Smooth muscle cell (in vitro differentiated cells): Measurements from ENCODE around the gene GABRB1. TPM values are rescaled to one million over a fixed set of nuclear protein-coding genes. Genes with fewer than 3 reads are reported as not detected.

ENCODE experiments used
- DNase-seq: peaks from one replicate; lab custom pipeline; 2025; ENCODE audit not compliant: unreplicated experiment; lab: John Stamatoyannopoulos, UW
- H2AFZ ChIP-seq: fragments of 200-600 bp; sonication (generic); 2 replicates; pipeline ENCODE4 v1.6.0; 2016; ENCODE audit warnings: antibody characterized with exemption, low read depth, mild to moderate bottlenecking
- H3F3A ChIP-seq: fragments of 200-600 bp; sonication (generic); 2 replicates; pipeline ENCODE4 v1.6.0; 2017; ENCODE audit warnings: antibody characterized with exemption, low read depth
- H3K27ac ChIP-seq: fragments of 200-600 bp; sonication (generic); 2 replicates; pipeline ENCODE4 v1.5.1; 2016; ENCODE audit warnings: low read depth, mild to moderate bottlenecking
- H3K27me3 ChIP-seq: fragments of 200-600 bp; sonication (generic); 2 replicates; pipeline ENCODE4 v1.6.1; 2016; ENCODE audit warnings: low read depth, mild to moderate bottlenecking
- H3K36me3 ChIP-seq: fragments of 200-600 bp; sonication (generic); 2 replicates; pipeline ENCODE4 v1.5.1; 2016; ENCODE audit warnings: low read depth
- H3K4me1 ChIP-seq: fragments of 200-600 bp; sonication (generic); 2 replicates; pipeline ENCODE4 v1.5.1; 2016; ENCODE audit warnings: low read depth
- H3K4me2 ChIP-seq: fragments of 200-600 bp; sonication (generic); 2 replicates; pipeline ENCODE4 v1.6.0; 2016; ENCODE audit warnings: mild to moderate bottlenecking
- H3K4me3 ChIP-seq: fragments of 200-600 bp; sonication (generic); 2 replicates; pipeline ENCODE4 v1.5.1; 2016; ENCODE audit warnings: mild to moderate bottlenecking
- H3K79me2 ChIP-seq: fragments of 200-600 bp; sonication (generic); 2 replicates; pipeline ENCODE4 v1.6.0; 2016; ENCODE audit warnings: low read depth, mild to moderate bottlenecking
- H3K9ac ChIP-seq: fragments of 200-600 bp; sonication (generic); 2 replicates; pipeline ENCODE4 v1.6.0; 2016; ENCODE audit warnings: low read depth
- H3K9me3 ChIP-seq: fragments of 200-600 bp; sonication (generic); replicated peaks from 2 replicates; pipeline ENCODE4 v1.5.1; 2016; ENCODE audit warnings: low read depth
- H4K20me1 ChIP-seq: fragments of 200-600 bp; sonication (generic); 2 replicates; pipeline ENCODE4 v1.6.0; 2016; ENCODE audit warnings: low read depth
- WGBS: methylation state at CpG from one replicate; pipeline ENCODE4 v1.1.7; 2016; ENCODE audit warnings: low lambda C conversion rate; 5-methylcytosine and 5-hydroxymethylcytosine counted together
- polyA plus RNA-seq: library from polyadenylated mRNA; unstranded; fragments of >200 nt; fragmentation: Nextera tagmentation; extraction: Ambion mirVana; gene quantifications from 2 replicates; pipeline ENCODE4 v1.2.1, GENCODE V29; 2016
- total RNA-seq: library from RNA; depleted of rRNA; stranded (reverse); fragments of >200 nt; gene quantifications from 2 replicates; pipeline ENCODE4 v1.2.3, GENCODE V29; 2014
- TF ChIP-seq, protein P1 (sequence below): fragments of 200-600 bp; sonication (generic); IDR thresholded peaks from 2 replicates; pipeline ENCODE4 v1.5.1; 2017; ENCODE audit warnings: borderline replicate concordance, mild to moderate bottlenecking, antibody characterized with exemption; ENCODE audit not compliant: insufficient read depth, poor library complexity, severe bottlenecking

GABRB1 gene
- total and polyA plus RNA-seq, 2 experiments from 2014 or later, result 0.22 TPM; not detected in 1

- no peaks in the 10 kb centered on the region for H3K36me3 ChIP-seq
- H3K4me2 ChIP-seq, result no peak overlapping the region
- H4K20me1 ChIP-seq, result no peaks in the 10 kb centered on the region
- no peaks in the 10 kb centered on the region for H3K79me2 ChIP-seq
- no peaks in the 10 kb centered on the region for H3K4me1 ChIP-seq
- WGBS, result 54% methylated on average over 1 of the region's 1 CpG
- no peaks in the 10 kb centered on the region for H3F3A ChIP-seq
- H2AFZ ChIP-seq, result no peak overlapping the region
- H3K4me3 ChIP-seq, result no peak overlapping the region
- no peaks in the 10 kb centered on the region for H3K27me3 ChIP-seq
- H3K9me3 ChIP-seq, result no peaks in the 10 kb centered on the region
- H3K27ac ChIP-seq, result no peak overlapping the region
- no peak overlapping the region for H3K9ac ChIP-seq
- no peak for DNase-seq
- TF ChIP-seq, protein P1, sequence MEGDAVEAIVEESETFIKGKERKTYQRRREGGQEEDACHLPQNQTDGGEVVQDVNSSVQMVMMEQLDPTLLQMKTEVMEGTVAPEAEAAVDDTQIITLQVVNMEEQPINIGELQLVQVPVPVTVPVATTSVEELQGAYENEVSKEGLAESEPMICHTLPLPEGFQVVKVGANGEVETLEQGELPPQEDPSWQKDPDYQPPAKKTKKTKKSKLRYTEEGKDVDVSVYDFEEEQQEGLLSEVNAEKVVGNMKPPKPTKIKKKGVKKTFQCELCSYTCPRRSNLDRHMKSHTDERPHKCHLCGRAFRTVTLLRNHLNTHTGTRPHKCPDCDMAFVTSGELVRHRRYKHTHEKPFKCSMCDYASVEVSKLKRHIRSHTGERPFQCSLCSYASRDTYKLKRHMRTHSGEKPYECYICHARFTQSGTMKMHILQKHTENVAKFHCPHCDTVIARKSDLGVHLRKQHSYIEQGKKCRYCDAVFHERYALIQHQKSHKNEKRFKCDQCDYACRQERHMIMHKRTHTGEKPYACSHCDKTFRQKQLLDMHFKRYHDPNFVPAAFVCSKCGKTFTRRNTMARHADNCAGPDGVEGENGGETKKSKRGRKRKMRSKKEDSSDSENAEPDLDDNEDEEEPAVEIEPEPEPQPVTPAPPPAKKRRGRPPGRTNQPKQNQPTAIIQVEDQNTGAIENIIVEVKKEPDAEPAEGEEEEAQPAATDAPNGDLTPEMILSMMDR, result no peak
These were observed 239.9 kb downstream of the GABRB1 start for GRCh38 chr4:47271291-47271690.

DNA sequence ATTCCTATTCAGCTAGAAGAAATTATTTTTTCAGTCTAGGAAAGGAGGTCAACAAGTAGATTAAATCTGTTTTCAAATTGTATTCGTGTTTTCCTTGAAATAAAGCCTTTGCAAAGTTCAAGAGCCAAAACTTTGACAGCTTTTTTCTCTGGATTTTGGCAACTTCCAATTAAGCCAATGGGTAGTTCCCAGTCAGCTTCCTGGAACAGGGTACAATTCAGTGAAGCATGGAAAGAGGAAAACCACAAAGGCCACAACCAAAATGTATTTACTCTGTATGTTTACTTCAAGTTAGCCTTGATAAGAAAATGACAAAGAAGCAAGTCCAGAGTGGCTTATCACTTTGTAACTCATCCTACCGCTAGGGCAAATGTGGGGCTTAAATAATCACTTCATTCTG is 243.5 kb downstream of the GABRB1 start:
- H3K4me2 ChIP-seq, result no peak overlapping the region
- H3K4me3 ChIP-seq, result no peak overlapping the region
- no peaks in the 10 kb centered on the region for H3K36me3 ChIP-seq
- WGBS, result 31% methylated on average over 2 of the region's 2 CpGs
- TF ChIP-seq, protein P1, result no peak
- no peaks in the 10 kb centered on the region for H4K20me1 ChIP-seq
- H3K27ac ChIP-seq, result no peak overlapping the region
- H3K9me3 ChIP-seq, result no peaks in the 10 kb centered on the region
- H2AFZ ChIP-seq, result no peak overlapping the region
- H3K27me3 ChIP-seq, result no peaks in the 10 kb centered on the region
- H3K4me1 ChIP-seq, result no peaks in the 10 kb centered on the region
- H3K9ac ChIP-seq, result no peak overlapping the region
- H3K79me2 ChIP-seq, result no peaks in the 10 kb centered on the region
- no peak for DNase-seq
- H3F3A ChIP-seq, result no peaks in the 10 kb centered on the region

- no peak overlapping the region for H2AFZ ChIP-seq
These were observed 244.2 kb downstream of the GABRB1 start for GRCh38 chr4:47275595-47275994.

DNA sequence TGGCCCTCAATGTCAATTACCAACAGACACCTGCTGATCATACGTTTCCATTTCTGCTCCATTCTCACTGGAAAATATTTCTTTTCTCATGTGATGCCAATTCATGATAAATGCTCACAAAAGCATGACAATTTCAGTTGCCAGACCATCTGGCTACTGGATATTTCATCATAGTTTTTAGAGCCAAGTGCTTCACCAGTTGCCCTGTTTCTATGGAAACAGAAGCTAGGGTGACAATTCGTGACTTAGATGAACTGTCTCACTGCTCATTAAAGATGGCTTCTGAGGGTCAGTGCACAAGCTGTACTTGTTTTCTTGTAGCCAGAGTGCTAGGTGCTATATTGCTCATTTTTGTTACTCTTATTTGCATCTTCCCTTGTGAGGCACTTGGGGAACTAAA is 247.3 kb downstream of the GABRB1 start:
- no peaks in the 10 kb centered on the region for H4K20me1 ChIP-seq
- no peak overlapping the region for H3K4me2 ChIP-seq
- H3K9ac ChIP-seq, result no peak overlapping the region
- no peaks in the 10 kb centered on the region for H3K4me1 ChIP-seq
- H2AFZ ChIP-seq, result no peak overlapping the region
- H3K9me3 ChIP-seq, result no peaks in the 10 kb centered on the region
- WGBS, result 80% methylated on average over 2 of the region's 2 CpGs
- no peaks in the 10 kb centered on the region for H3F3A ChIP-seq
- H3K4me3 ChIP-seq, result no peak overlapping the region
- no peaks in the 10 kb centered on the region for H3K27me3 ChIP-seq
- H3K27ac ChIP-seq, result no peak overlapping the region
- no peaks in the 10 kb centered on the region for H3K36me3 ChIP-seq
- no peak for DNase-seq
- H3K79me2 ChIP-seq, result no peaks in the 10 kb centered on the region
- TF ChIP-seq, protein P1, result no peak

More at GRCh38 chr4:47275595-47275994, 244.2 kb downstream of the GABRB1 start:
- TF ChIP-seq, protein P1, result no peak
- Histone ChIP-seq H3K4me2 (no peak overlapping the region), H3K9me3 (no peaks in the 10 kb centered on the region), H4K20me1 (no peaks in the 10 kb centered on the region), H3K27me3 (no peaks in the 10 kb centered on the region), H3K4me1 (no peaks in the 10 kb centered on the region), H3K79me2 (no peaks in the 10 kb centered on the region), H3F3A (no peaks in the 10 kb centered on the region), H3K4me3 (no peak overlapping the region), H3K27ac (no peak overlapping the region), H3K9ac (no peak overlapping the region), H3K36me3 (no peaks in the 10 kb centered on the region)
- 62% methylated on average over 2 of the region's 2 CpGs for WGBS
- no peak for DNase-seq
